ENCODE results near the gene PRR16.
"Not testable (repeated sequence)": the region's sequence is repeated elsewhere in the genome, so short reads cannot be mapped to it uniquely, and the experiment has no call there.

Gene PRR16

DNA sequence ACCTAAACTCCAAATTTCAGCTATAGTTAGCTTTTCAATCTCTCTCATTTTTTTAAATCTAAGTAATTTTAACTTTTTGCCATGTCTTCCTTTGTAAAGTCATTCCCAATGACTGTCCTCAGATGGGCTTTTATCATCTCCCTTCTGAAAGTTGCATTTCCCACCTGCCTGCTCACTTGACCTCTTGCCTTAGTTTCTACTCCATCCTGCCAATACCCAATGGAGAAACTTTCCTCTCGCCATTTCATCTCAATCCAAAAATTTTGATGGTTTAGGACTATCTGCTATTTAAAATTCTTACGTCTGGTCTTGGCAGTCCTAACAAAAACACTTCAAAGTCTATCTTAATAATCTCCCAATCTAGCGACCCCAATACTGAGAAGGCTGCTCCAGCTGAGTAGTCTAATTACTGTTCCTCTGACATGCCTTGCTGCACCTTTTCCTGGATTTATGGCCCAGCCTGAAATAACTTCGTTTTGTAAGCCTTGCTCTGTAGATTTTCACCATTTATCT, 231.3 kb downstream of the PRR16 start:
- TF ChIP-seq, protein P1, sequence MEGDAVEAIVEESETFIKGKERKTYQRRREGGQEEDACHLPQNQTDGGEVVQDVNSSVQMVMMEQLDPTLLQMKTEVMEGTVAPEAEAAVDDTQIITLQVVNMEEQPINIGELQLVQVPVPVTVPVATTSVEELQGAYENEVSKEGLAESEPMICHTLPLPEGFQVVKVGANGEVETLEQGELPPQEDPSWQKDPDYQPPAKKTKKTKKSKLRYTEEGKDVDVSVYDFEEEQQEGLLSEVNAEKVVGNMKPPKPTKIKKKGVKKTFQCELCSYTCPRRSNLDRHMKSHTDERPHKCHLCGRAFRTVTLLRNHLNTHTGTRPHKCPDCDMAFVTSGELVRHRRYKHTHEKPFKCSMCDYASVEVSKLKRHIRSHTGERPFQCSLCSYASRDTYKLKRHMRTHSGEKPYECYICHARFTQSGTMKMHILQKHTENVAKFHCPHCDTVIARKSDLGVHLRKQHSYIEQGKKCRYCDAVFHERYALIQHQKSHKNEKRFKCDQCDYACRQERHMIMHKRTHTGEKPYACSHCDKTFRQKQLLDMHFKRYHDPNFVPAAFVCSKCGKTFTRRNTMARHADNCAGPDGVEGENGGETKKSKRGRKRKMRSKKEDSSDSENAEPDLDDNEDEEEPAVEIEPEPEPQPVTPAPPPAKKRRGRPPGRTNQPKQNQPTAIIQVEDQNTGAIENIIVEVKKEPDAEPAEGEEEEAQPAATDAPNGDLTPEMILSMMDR (IDR thresholded peaks at IDR 0.05; ENCODE audit: unreplicated experiment in 3 of 3) = no peak
- Mint-ChIP-seq H3K9me3 (no peaks in the 10 kb centered on the region), H3K27me3 (ENCODE audit: low read depth) (peaks cover 9% of the 10 kb centered on the region), H3K4me1 (no peaks in the 10 kb centered on the region), H3K36me3 (ENCODE audit: low read depth) (no peaks in the 10 kb centered on the region), H3K27ac (no peak overlapping the region), H3K4me3 (no peak overlapping the region)

DNA sequence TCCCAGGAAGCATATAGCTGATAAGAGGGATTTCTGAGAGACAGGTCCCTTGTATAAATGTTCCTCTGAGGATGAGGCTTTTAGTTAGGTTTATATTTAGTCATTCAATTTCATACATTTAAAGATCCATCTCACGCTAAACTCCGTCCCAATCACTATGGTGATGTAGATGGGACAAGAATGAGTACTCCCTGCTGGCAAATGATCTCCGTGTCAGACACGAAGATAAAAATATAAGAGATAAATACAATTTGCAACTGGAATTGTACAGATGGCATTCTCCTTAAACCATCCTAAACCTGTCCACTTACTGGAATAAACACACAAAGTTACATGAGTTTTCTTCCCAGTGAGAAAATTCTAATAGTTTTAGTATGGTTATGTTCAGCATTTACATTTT, 233.0 kb downstream of the PRR16 start:
- no peaks in the 10 kb centered on the region for H3K9me3 Mint-ChIP-seq
- no peak overlapping the region for H3K27ac Mint-ChIP-seq
- no peaks in the 10 kb centered on the region for H3K36me3 Mint-ChIP-seq (ENCODE audit: low read depth)
- H3K4me3 Mint-ChIP-seq = no peak overlapping the region
- H3K27me3 Mint-ChIP-seq (ENCODE audit: low read depth) = peaks cover 19% of the 10 kb centered on the region
- no peaks in the 10 kb centered on the region for H3K4me1 Mint-ChIP-seq
- TF ChIP-seq, protein P1 (IDR thresholded peaks at IDR 0.05; ENCODE audit: unreplicated experiment in 3 of 3) = no peak

DNA sequence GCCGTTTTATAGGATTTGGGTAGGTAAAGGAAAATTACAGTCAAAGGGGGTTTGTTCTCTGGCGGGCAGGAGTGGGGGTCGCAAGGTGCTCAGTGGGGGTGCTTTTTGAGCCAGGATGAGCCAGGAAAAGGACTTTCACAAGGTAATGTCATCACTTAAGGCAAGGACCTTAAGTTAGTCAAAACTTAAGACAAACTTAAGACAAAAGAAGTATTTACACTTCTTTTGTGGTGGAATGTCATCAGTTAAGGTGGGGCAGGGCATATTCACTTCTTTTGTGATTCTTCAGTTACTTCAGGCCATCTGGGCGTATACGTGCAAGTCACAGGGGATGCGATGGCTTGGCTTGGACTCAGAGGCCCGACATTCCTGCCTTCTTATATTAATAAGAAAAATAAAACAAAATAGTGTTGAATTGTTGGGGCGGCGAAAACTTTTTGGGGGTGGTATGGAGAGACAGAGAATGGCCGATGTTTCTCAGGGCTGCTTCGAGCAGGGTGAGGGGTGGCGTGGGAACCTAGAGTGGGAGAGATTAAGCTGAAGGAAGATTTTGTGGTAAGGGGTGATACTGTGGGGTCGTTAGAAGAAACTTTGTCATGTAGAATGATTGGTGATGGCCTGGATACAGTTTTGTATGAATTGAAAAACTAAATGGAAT, 233.7 kb downstream of the PRR16 start:
- peaks cover 26% of the 10 kb centered on the region for H3K27me3 Mint-ChIP-seq (ENCODE audit: low read depth)
- not testable (repeated sequence) for H3K9me3 Mint-ChIP-seq; H3K4me1 Mint-ChIP-seq; H3K36me3 Mint-ChIP-seq (ENCODE audit: low read depth); H3K27ac Mint-ChIP-seq; H3K4me3 Mint-ChIP-seq

DNA sequence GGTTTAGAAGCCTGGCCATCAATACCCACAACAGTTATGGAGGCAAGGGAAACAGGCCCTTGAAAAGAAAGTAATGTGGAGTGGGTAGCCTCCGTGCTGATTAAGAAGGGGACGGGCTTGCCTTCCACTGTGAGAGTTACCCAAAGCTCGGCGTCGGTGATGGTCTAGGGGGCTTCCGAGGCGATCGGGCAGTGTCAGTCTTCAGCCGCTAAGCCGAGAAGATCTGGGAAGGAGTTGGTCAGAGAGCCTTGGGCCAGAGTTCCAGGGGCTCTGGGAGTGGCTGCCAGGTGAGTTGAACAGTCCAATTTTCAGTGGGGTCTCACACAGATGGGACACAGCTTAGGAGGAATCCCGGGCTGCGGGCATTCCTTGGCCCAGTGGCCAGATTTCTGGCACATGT, 236.6 kb downstream of the PRR16 start:
- H3K4me1 Mint-ChIP-seq; H3K27ac Mint-ChIP-seq; H3K36me3 Mint-ChIP-seq (ENCODE audit: low read depth); H3K4me3 Mint-ChIP-seq; H3K9me3 Mint-ChIP-seq: not testable (repeated sequence)
- H3K27me3 Mint-ChIP-seq (ENCODE audit: low read depth) = peaks cover 35% of the 10 kb centered on the region

DNA sequence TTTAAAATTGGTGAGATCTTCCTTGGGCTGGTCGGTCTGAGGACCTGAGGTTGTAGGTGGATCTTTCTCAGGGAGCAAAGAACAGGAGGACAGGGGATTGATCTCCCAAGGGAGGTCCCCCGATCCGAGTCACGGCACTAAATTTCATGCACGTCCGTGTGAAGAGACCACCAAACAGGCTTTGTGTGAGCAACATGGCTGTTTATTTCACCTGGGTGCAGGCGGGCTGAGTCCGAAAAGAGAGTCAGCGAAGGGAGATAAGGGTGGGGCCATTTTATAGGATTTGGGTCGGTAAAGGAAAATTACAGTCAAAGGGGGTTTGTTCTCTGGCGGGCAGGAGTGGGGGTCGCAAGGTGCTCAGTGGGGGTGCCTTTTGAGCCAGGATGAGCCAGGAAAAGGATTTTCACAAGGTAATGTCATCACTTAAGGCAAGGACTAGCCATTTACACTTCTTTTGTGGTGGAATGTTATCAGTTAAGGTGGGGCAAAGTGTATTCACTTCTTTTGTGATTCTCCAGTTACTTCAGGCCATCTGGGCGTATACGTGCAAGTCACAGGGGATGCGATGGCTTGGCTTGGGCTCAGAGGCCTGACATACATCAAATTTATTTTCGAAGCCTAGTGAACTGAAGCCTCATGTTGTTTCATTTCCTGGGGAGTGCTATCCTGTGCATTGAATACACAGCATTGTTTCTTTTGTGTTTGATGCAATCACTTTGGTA, 238.9 kb downstream of the PRR16 start:
- H3K27ac Mint-ChIP-seq; H3K9me3 Mint-ChIP-seq; H3K4me1 Mint-ChIP-seq; H3K36me3 Mint-ChIP-seq (ENCODE audit: low read depth): not testable (repeated sequence)
- H3K27me3 Mint-ChIP-seq (ENCODE audit: low read depth) = peaks cover 35% of the 10 kb centered on the region
- peak overlapping the region in 2 of 3 experiments; percentile 23 to 59 for H3K4me3 Mint-ChIP-seq

DNA sequence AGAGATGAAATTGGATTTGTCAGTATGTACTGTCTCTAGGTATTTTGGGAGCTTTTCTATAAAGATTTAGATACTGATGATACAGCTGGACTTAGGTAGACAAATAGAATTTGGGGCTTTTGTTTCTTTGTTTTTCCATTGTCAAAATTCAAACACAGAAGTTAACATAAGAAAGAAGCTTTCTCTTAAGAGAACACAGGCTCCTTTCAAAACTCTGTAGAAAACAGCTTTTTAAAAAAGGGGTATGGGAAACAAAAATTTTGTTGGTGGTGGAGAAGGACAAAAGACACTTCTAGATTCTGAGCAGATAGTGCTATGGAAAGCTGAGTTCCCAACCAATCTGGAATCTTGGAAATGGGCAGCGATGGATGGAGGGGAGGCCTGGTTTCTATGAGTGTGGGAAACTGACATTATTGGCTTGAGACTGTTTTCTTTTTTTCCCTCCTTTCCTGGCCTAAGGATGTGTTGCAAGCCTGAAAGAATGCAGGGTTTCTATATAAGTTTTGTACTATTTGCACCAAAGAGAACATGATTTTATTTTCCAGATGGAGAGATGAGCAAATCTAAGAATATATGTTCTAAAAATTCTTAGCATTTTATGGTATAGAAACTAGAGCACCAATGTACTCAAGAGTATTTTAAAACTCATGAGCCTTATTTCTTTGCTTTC, 240.0 kb downstream of the PRR16 start:
- H3K9me3 Mint-ChIP-seq = no peaks in the 10 kb centered on the region
- TF ChIP-seq, protein P1 (IDR thresholded peaks at IDR 0.05; ENCODE audit: unreplicated experiment in 3 of 3) = no peak
- no peaks in the 10 kb centered on the region for H3K36me3 Mint-ChIP-seq (ENCODE audit: low read depth)
- no peak overlapping the region for H3K4me3 Mint-ChIP-seq
- no peak overlapping the region for H3K27ac Mint-ChIP-seq
- no peaks in the 10 kb centered on the region for H3K4me1 Mint-ChIP-seq
- peaks cover 35% of the 10 kb centered on the region for H3K27me3 Mint-ChIP-seq (ENCODE audit: low read depth)

DNA sequence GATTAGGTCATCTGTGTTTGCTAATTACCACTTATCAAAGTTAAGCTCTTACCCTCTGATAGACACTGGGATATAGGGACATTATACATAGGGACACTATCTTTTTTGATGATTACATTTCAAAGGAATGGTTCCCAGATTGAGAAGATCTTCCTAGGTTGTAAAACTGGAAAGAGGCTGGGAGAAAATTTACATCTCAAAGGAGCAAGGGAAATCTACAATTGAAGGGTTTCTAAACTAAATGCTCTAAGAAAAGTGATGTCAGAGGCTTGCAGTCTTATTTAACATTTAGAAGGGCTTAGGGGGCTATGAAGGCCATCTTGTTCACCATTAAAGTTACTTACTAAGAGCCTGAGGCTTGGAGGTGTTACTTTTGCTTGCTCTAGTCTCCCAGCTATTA, 242.8 kb downstream of the PRR16 start:
- H3K9me3 Mint-ChIP-seq = no peaks in the 10 kb centered on the region
- no peaks in the 10 kb centered on the region for H3K36me3 Mint-ChIP-seq (ENCODE audit: low read depth)
- H3K4me3 Mint-ChIP-seq = no peak overlapping the region
- TF ChIP-seq, protein P1 (IDR thresholded peaks at IDR 0.05; ENCODE audit: unreplicated experiment in 3 of 3) = no peak
- H3K4me1 Mint-ChIP-seq = no peaks in the 10 kb centered on the region
- H3K27ac Mint-ChIP-seq = no peak overlapping the region
- peaks cover 18% of the 10 kb centered on the region for H3K27me3 Mint-ChIP-seq (ENCODE audit: low read depth)

All from nephron (organoid).